Liver (tissue), 9 donors: Measurements from ENCODE around the gene LRRC8A. TPM values are rescaled to one million over a fixed set of nuclear protein-coding genes. Genes with fewer than 3 reads are reported as not detected.
"Not testable (repeated sequence)": the region's sequence is repeated elsewhere in the genome, so short reads cannot be mapped to it uniquely, and the experiment has no call there.

Experiments
- DNase-seq: peaks from one replicate; pipeline ENCODE4 v3.0.0-alpha.2; 2017; ENCODE audit warnings: low spot score
- H3K27ac ChIP-seq, 2 donors: one replicate each; pipeline ENCODE4 v1.7.0; 2013; ENCODE audit warnings: inconsistent platforms in 2 of 2, low read length in 2 of 2, control low read depth in 1 of 2, low read depth in 1 of 2, mild to moderate bottlenecking in 1 of 2
- H3K27me3 ChIP-seq, 4 donors: one replicate each; pipeline versions ENCODE4 v1.6.1 to v1.7.0; 2013; ENCODE audit warnings: low read length in 3 of 4, inconsistent platforms in 1 of 4, mild to moderate bottlenecking in 1 of 4, moderate library complexity in 1 of 4; ENCODE audit not compliant: control insufficient read depth in 4 of 4, insufficient read depth in 4 of 4
- H3K36me3 ChIP-seq, 4 donors: one replicate each; pipeline versions ENCODE4 v1.6.1 to v1.7.0; 2013; ENCODE audit warnings: low read length in 3 of 4, mild to moderate bottlenecking in 3 of 4, low read depth in 1 of 4, moderate library complexity in 1 of 4; ENCODE audit not compliant: control insufficient read depth in 4 of 4, insufficient read depth in 3 of 4
- H3K4me1 ChIP-seq, 4 donors: one replicate each; pipeline versions ENCODE4 v1.6.1 to v1.7.0; 2013; ENCODE audit warnings: low read length in 3 of 4, mild to moderate bottlenecking in 3 of 4, moderate library complexity in 1 of 4; ENCODE audit not compliant: control insufficient read depth in 4 of 4, insufficient read depth in 4 of 4
- H3K4me3 ChIP-seq, 3 donors: one replicate each; pipeline versions ENCODE4 v1.6.1 to v1.7.0; 2013; ENCODE audit warnings: low read length in 3 of 3, control low read depth in 1 of 3, low read depth in 1 of 3, mild to moderate bottlenecking in 1 of 3
- H3K9ac ChIP-seq, 2 donors: one replicate each; pipeline ENCODE4 v1.7.0; 2013; ENCODE audit warnings: low read length in 2 of 2, mild to moderate bottlenecking in 2 of 2, moderate library complexity in 2 of 2, control low read depth in 1 of 2, low read depth in 1 of 2
- H3K9me3 ChIP-seq, 4 donors: one replicate each; pipeline versions ENCODE4 v1.6.1 to v1.7.0; 2013; ENCODE audit warnings: low read length in 3 of 4; ENCODE audit not compliant: control insufficient read depth in 4 of 4
- EGR1 ChIP-seq, 2 donors: IDR thresholded peaks; 2 replicates each; pipeline ENCODE4 v1.6.1; 2016 to 2018; ENCODE audit warnings: antibody characterized with exemption in 2 of 2, low read depth in 2 of 2
- FOXA1 ChIP-seq: IDR thresholded peaks from 2 replicates; pipeline ENCODE4 v1.6.1; 2016; ENCODE audit warnings: antibody characterized with exemption
- FOXA2 ChIP-seq: IDR thresholded peaks from 2 replicates; pipeline ENCODE4 v1.6.1; 2016; ENCODE audit warnings: antibody characterized with exemption
- GABPA ChIP-seq, 2 donors: IDR thresholded peaks in 1 of 2; conservative IDR thresholded peaks in 1 of 2; 2 replicates each; pipeline ENCODE4 v1.6.1; 2016; ENCODE audit warnings: antibody characterized with exemption in 2 of 2, mild to moderate bottlenecking in 1 of 2, moderate library complexity in 1 of 2
- HNF4A ChIP-seq, 2 donors: conservative IDR thresholded peaks; 2 replicates each; pipeline ENCODE4 v1.6.1; 2016; ENCODE audit warnings: antibody characterized with exemption in 2 of 2, mild to moderate bottlenecking in 2 of 2
- HNF4G ChIP-seq: IDR thresholded peaks from 2 replicates; pipeline ENCODE4 v1.6.1; 2016; ENCODE audit warnings: antibody characterized with exemption
- JUND ChIP-seq, 2 donors: IDR thresholded peaks; 2 replicates each; pipeline ENCODE4 v1.6.1; 2016; ENCODE audit warnings: antibody characterized with exemption in 2 of 2
- NR2F2 ChIP-seq: IDR thresholded peaks from 2 replicates; pipeline ENCODE4 v1.6.1; 2016; ENCODE audit warnings: antibody characterized with exemption
- RAD21 ChIP-seq, 2 donors: IDR thresholded peaks; 2 replicates each; pipeline ENCODE4 v1.6.1; 2016; ENCODE audit warnings: antibody characterized with exemption in 2 of 2, mild to moderate bottlenecking in 2 of 2
- RXRA ChIP-seq, 2 donors: IDR thresholded peaks; 2 replicates each; pipeline ENCODE4 v1.6.1; 2017 to 2018; ENCODE audit warnings: antibody characterized with exemption in 2 of 2, mild to moderate bottlenecking in 1 of 2
- SP1 ChIP-seq: IDR thresholded peaks from 2 replicates; pipeline ENCODE4 v1.6.1; 2018; ENCODE audit warnings: antibody characterized with exemption, mild to moderate bottlenecking
- TAF1 ChIP-seq: conservative IDR thresholded peaks from 2 replicates; pipeline ENCODE4 v1.6.1; 2016; ENCODE audit warnings: antibody characterized with exemption, mild to moderate bottlenecking
- YY1 ChIP-seq: IDR thresholded peaks from 2 replicates; pipeline ENCODE4 v1.6.1; 2016; ENCODE audit warnings: antibody characterized with exemption, mild to moderate bottlenecking
- WGBS: extraction: QIAGEN DNeasy Blood & Tissue Kit; methylation state at CpG from one replicate; pipeline ENCODE4 v1.1.7; 2013; 5-methylcytosine and 5-hydroxymethylcytosine counted together
- polyA plus RNA-seq, 2 donors: library from polyadenylated mRNA; stranded (reverse) in 1 of 2; unstranded in 1 of 2; fragments of 200-250 nt in 1 of 2; fragments of >200 nt in 1 of 2; fragmentation: Nextera tagmentation in 1 of 2; extraction: Ambion mirVana in 1 of 2; gene quantifications; one replicate each; pipeline versions ENCODE4 v1.2.1 to v1.2.3, GENCODE V29; 2013 to 2015
- total RNA-seq, 2 donors: library from RNA; depleted of rRNA; stranded (reverse); fragments of >200 nt; gene quantifications; one replicate each; pipeline ENCODE4 v1.2.3, GENCODE V29; 2014
- TF ChIP-seq, protein P1 (sequence below): fragments of 150-350 bp; IDR thresholded peaks from 2 replicates; pipeline ENCODE4 v1.5.1; 2017; ENCODE audit warnings: improper control_type of control experiment, low read depth, low read length; ENCODE audit not compliant: missing input control
- TF ChIP-seq, protein P2 (sequence below): IDR thresholded peaks from 2 replicates; pipeline ENCODE4 v1.6.1; 2016; ENCODE audit warnings: antibody characterized with exemption, mild to moderate bottlenecking
- TF ChIP-seq, protein P3 (sequence below): IDR thresholded peaks from 2 replicates; pipeline ENCODE4 v1.6.1; 2016; ENCODE audit warnings: antibody characterized with exemption
- TF ChIP-seq, protein P4 (sequence below): IDR thresholded peaks from 2 replicates; pipeline ENCODE4 v1.6.1; 2016; ENCODE audit warnings: antibody characterized with exemption
- donor health status: healthy.
- donor health status: healthy.
- donor health status: healthy.
- donor health status: healthy.
- donor health status: healthy.

Gene LRRC8A
- total and polyA plus RNA-seq, 4 donors, result 14.6 to 22.8 (median 17.9) TPM

- H3K4me1 ChIP-seq, result peaks cover 2 to 6% (median 4%) of the 10 kb centered on the region in 4 donors
- 77% methylated on average over 7 of the region's 7 CpGs for WGBS
- no peaks in the 10 kb centered on the region for H3K36me3 ChIP-seq
- no peaks in the 10 kb centered on the region for H3K9me3 ChIP-seq
- TF ChIP-seq HNF4A (conservative IDR thresholded peaks at IDR 0.05) (no peak), NR2F2 (peak; percentile 30)
- H3K27me3 ChIP-seq, result no peaks in the 10 kb centered on the region
- no peak for DNase-seq
- no peak overlapping the region for H3K9ac ChIP-seq
- H3K4me3 ChIP-seq, result no peak overlapping the region
- no peak overlapping the region for H3K27ac ChIP-seq
These were observed 11.6 kb upstream of the LRRC8A start for GRCh38 chr9:128870128-128870940.

- H3K36me3 ChIP-seq, H3K4me3 ChIP-seq, H3K9ac ChIP-seq, H3K27me3 ChIP-seq, H3K27ac ChIP-seq, H3K9me3 ChIP-seq, DNase-seq: not testable (repeated sequence)
- 93% methylated on average over 7 of the region's 7 CpGs for WGBS
- H3K4me1 ChIP-seq, result peaks cover 5 to 10% (median 9%) of the 10 kb centered on the region in 4 donors
These were observed 11.0 kb upstream of the LRRC8A start for GRCh38 chr9:128870941-128871265.

DNA sequence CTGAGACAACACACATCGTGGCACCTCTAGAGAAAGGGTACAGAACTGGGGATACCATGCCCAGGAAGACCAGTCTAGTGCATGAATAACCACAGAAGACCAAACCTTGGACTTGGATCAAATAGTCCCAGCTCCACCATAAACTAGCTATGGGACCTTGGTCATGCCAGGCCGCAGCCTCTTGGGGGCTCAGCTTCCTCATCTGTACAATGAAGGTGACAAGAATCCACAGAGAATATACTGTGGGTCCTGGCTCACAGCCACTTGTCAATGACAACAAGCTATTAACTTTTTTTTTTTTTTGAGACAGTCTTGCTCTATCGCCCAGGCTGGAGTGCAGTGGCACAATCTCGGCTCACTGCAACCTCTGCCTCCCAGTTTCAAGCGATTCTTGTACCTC is 4.1 kb upstream of the LRRC8A start:
- peaks cover 10 to 42% (median 36%) of the 10 kb centered on the region in 4 donors for H3K4me1 ChIP-seq
- no peak for DNase-seq
- no peak overlapping the region for H3K9ac ChIP-seq
- H3K27ac ChIP-seq, result peak overlapping the region; percentile 81 to 86
- H3K27me3 ChIP-seq, result no peaks in the 10 kb centered on the region
- WGBS, result 57% methylated on average over 5 of the region's 5 CpGs
- H3K4me3 ChIP-seq, result no peak overlapping the region
- TF ChIP-seq HNF4G (no peak), EGR1 (IDR thresholded peaks at IDR 0.05; ENCODE audit: low read depth in 2 of 2) (no peak), TAF1 (no peak), GABPA (IDR thresholded peaks at IDR 0.05 in 1 of 2, conservative IDR thresholded peaks at IDR 0.05 in 1 of 2) (no peak), SP1 (no peak), YY1 (no peak), JUND (IDR thresholded peaks at IDR 0.05) (no peak), RAD21 (IDR thresholded peaks at IDR 0.05) (no peak), RXRA (IDR thresholded peaks at IDR 0.05) (no peak), FOXA2 (no peak), NR2F2 (no peak), FOXA1 (no peak)
- TF ChIP-seq, protein P1, sequence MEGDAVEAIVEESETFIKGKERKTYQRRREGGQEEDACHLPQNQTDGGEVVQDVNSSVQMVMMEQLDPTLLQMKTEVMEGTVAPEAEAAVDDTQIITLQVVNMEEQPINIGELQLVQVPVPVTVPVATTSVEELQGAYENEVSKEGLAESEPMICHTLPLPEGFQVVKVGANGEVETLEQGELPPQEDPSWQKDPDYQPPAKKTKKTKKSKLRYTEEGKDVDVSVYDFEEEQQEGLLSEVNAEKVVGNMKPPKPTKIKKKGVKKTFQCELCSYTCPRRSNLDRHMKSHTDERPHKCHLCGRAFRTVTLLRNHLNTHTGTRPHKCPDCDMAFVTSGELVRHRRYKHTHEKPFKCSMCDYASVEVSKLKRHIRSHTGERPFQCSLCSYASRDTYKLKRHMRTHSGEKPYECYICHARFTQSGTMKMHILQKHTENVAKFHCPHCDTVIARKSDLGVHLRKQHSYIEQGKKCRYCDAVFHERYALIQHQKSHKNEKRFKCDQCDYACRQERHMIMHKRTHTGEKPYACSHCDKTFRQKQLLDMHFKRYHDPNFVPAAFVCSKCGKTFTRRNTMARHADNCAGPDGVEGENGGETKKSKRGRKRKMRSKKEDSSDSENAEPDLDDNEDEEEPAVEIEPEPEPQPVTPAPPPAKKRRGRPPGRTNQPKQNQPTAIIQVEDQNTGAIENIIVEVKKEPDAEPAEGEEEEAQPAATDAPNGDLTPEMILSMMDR, result no peak
- TF ChIP-seq, protein P2, sequence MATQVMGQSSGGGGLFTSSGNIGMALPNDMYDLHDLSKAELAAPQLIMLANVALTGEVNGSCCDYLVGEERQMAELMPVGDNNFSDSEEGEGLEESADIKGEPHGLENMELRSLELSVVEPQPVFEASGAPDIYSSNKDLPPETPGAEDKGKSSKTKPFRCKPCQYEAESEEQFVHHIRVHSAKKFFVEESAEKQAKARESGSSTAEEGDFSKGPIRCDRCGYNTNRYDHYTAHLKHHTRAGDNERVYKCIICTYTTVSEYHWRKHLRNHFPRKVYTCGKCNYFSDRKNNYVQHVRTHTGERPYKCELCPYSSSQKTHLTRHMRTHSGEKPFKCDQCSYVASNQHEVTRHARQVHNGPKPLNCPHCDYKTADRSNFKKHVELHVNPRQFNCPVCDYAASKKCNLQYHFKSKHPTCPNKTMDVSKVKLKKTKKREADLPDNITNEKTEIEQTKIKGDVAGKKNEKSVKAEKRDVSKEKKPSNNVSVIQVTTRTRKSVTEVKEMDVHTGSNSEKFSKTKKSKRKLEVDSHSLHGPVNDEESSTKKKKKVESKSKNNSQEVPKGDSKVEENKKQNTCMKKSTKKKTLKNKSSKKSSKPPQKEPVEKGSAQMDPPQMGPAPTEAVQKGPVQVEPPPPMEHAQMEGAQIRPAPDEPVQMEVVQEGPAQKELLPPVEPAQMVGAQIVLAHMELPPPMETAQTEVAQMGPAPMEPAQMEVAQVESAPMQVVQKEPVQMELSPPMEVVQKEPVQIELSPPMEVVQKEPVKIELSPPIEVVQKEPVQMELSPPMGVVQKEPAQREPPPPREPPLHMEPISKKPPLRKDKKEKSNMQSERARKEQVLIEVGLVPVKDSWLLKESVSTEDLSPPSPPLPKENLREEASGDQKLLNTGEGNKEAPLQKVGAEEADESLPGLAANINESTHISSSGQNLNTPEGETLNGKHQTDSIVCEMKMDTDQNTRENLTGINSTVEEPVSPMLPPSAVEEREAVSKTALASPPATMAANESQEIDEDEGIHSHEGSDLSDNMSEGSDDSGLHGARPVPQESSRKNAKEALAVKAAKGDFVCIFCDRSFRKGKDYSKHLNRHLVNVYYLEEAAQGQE, result no peak
- TF ChIP-seq, protein P3, sequence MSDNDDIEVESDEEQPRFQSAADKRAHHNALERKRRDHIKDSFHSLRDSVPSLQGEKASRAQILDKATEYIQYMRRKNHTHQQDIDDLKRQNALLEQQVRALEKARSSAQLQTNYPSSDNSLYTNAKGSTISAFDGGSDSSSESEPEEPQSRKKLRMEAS, result no peak
- TF ChIP-seq, protein P4, sequence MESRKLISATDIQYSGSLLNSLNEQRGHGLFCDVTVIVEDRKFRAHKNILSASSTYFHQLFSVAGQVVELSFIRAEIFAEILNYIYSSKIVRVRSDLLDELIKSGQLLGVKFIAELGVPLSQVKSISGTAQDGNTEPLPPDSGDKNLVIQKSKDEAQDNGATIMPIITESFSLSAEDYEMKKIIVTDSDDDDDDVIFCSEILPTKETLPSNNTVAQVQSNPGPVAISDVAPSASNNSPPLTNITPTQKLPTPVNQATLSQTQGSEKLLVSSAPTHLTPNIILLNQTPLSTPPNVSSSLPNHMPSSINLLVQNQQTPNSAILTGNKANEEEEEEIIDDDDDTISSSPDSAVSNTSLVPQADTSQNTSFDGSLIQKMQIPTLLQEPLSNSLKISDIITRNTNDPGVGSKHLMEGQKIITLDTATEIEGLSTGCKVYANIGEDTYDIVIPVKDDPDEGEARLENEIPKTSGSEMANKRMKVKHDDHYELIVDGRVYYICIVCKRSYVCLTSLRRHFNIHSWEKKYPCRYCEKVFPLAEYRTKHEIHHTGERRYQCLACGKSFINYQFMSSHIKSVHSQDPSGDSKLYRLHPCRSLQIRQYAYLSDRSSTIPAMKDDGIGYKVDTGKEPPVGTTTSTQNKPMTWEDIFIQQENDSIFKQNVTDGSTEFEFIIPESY, result no peak
- H3K36me3 ChIP-seq, result no peaks in the 10 kb centered on the region
- H3K9me3 ChIP-seq, result no peaks in the 10 kb centered on the region
